Raji (cell line): Measurements from ENCODE around the gene LDHAL6B.

Experiments used
- POLR2A ChIP-seq: IDR thresholded peaks from 2 replicates; pipeline ENCODE4 v1.6.1; 2011; ENCODE audit warnings: low read depth, low read length, control low read depth; ENCODE audit not compliant: insufficient read depth

Gene LDHAL6B

DNA sequence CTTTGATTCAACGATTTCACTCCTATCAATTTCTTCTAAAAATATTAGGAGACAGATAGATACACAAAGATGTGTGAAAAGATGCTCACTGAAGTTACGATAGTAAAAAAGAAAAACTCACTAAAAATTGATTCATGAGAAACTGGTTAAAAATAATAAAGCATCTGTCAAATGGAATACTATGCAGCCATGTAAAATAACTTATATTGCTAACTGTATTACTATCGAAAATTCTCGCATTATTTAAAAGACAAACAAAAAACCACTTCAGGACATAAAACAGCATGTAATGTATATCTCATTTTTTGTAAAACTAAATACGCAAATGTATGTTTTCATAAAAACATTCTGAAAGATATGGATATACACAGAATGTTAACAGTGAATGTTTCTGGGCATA lies 33.4 kb upstream of the LDHAL6B start:
- no peak for TF ChIP-seq POLR2A

DNA sequence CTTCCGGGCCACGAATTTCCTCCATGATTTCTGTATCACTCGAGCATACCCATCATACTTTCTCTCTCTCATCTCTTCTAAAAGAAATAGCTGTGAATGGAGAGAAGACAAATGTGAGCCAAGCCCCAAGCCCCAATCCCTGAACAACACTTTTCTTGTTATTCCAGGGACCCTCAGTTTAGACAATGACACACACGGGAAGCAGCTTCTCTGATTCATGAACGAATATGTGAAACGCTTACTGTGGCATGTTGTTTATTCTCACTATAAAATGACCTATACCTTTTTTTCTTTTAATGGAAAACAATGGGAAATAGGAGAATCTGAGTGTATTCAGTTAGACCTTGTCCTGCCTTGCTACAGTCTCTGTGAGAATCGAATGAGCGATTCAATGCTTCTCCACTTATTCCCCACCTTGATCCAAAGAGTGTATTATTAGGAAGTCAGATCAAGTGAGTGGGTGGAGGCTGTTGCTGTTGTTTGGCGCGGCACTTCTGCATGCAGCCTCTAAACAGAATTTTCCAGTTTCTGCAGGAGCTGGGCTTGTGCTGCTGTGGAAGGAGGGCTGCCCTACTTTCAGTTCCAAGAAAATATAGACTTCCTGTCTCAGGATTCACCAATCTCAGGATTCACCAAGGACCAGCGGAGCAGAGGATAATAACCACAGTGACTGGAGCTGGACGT lies 32.4 kb upstream of the LDHAL6B start:
- TF ChIP-seq POLR2A = no peak

DNA sequence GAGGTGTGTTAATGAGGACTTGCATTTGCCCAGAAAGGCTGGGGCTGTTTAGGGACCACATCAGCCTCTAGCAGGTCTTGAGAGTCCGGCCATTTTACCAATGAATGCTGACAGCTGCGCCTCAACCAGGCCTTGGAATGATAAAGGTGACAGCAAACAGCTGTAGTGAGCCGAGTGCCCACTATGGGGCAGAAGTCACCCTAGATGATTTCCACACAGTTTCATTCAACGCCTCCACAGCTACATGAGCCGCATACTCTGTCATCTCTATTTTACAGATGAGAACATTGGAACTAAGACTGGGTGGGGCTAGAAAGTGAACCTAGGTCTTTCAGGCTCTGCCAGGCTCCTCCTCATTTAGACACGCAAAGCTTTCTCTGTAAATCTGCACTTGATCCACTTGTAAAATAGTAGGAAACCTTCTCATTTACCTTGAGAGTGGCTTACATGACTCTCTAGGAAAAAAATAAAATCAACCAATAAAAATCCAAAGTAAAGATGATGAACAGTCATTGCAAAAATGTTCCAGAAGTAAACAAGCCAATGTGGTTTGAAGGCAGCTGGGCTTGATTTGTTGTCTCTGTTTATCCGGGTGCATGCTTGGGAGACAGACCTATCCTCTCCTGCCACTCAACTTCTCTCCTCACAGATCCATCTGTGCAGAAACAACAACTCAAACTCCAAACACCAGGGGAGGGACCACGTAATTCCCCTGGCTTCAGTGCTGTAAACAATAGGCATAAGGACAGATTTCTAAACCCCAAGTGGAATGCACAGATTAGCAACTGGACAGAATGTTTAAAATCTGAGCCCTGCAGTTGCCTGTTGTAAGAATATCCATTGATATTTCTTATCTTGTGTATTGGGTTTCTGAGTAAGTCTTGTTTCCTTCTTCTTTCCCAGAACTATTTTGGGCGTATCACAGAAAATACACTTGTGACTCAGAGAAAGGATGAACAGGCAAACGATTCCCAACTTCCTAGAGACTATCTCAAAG lies 31.5 kb upstream of the LDHAL6B start:
- no peak for TF ChIP-seq POLR2A

DNA sequence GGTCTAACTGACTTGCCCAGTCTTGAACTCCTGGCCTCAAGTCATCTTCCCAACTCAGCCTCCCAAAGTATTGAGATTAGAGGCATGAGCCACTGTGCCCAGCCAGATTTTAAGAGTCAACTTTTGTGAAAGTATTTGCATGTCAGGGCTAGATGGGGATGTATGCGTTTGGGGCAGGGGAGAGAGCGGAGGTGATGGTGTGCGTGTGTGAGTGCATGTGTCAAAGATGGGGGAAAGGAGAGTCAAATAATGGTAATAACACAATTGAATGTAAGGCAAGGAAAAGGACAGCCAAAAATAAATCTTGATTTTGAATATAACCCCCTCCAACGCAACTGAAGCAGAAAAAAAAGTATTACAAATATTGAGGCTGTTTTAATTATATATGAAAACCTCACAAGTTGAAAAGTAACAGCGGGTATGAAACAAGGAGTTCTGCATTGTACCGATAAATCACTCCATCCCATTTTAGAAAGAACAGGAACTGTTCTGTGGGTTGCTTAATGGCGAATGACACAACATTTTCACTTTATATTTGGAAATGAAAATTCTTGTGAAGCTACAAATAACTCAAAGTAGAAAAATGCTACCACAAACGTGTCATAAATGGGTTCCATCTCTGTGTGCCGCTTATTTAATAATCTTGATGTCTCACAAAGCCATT lies 29.9 kb upstream of the LDHAL6B start:
- no peak for TF ChIP-seq POLR2A

DNA sequence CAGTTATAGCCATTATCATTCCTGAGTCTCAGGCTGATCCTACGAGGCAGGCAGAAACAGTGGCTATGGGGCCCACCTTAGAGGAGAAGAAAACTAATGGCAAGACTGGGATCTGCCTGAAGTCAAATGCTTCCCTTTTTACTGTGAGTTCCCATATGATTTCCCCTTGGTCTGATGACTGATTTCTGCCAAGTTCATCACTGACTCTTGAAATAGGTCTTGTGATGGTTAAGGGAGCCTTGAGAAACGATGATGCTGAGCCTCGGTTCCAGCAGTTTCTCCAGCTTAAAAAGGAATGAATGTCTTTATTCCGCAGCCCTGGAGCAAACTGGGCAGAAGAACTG lies 29.4 kb upstream of the LDHAL6B start:
- TF ChIP-seq POLR2A = no peak

DNA sequence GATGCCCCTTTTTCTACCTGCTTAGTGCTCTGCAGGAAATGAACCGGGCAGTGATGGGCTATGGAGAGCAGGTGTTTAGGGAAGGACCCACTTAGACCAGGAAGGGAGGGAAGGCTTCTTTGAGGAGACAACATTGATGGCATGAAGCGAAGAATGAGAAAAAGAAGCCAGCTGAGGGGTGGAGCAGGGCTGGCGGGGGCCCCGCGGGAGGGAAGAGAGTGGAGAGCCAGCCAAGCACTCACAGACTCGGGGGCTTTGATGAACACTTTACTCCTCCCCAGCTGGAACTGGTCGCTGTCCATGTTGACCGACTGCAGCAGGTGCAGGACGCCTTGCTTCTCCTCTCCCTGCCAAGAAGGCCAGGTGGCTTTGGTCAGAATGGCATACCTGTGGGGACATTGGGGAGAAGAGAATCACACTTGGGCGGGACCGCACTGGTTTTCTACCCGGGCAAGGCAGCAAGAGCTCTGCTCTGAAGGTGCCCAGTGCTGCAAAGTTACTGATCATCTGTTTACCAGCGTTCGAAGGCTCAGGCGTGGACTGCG lies 28.4 kb upstream of the LDHAL6B start:
- no peak for TF ChIP-seq POLR2A

DNA sequence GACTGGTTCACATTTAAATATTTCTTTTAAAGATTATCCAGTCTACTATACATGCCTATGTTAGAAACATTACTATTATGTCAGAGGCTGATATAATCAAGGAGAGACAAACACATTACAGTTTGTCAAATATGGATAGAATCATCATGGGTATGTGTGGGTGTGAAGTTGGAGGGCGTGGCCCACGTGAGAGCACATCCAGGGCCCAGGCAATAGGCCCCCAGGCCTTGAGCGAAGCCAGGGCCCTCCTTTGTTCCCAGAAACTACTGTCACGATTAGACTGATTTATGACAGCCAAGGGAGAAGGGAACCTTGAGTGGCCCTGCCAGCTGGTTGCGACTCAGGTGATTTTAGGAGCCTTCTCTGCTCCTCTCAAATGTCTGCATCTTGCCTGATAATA lies 26.9 kb upstream of the LDHAL6B start:
- no peak for TF ChIP-seq POLR2A

DNA sequence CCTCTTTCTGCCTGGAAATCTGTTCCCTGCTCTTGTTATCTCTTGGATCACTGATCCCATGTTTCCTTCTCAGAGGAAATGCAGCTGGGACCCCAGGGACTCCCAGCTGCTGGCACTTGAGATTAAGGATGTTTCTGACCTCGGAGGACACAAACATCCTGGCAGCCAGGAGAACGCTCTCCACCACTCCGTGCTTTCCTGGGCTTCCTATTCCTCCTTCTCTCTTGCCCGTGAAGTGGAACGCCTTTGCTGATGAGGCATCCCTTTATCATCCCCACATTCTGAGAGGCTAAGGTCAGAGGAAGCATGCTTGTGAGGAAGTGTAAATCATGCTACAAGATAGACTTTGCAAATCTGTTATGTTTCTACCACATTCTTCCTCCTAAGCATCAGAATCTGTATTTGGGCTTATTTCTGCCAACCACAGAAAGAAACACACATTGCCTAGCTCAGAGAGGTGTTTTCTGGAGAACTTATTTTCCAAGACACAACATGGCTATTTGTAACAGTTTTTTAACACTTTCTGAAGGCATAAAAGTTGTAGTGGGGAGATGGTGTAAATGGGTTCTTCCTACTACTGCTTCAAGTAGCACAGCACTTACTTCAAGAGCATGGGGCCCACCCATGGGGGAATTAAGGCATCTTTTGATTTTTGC lies 25.6 kb upstream of the LDHAL6B start:
- TF ChIP-seq POLR2A = no peak

DNA sequence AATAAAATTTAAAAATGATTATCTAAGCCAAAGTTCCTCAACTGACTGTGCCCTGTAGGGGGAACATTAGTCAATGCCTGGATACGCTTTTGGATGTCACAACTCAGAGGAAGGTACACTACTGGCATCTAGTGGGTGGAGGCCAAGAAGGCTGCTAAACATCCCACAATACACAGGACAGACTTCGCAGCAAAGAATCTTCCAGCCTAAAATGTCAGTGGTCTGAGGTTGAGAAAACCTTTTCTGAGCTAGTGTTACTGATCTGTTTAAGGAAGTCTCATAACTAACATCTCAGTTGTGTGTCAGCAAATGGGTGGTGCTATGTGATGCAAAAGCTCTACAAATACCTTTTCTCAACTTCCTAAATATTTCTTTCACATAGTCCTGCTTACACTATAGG lies 20.9 kb upstream of the LDHAL6B start:
- TF ChIP-seq POLR2A = no peak

DNA sequence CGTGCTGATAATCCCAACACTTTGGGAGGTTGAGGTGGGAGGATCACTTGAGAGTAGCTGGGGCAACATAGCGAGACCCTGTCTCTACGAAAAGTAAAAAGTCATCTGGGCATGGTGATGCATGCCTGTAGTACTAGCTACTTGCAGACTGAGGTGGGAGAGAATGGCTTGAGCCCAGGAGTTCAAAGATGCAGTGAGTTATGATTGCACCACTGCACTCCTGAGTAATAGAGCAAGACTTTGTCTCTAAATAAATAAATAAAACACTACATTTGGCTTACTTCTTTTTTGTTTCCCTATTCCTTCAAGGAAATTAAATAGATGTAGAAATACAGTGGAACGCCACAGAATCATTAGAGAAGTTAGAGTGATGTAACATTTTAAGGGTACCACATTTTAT lies 20.1 kb upstream of the LDHAL6B start:
- no peak for TF ChIP-seq POLR2A

DNA sequence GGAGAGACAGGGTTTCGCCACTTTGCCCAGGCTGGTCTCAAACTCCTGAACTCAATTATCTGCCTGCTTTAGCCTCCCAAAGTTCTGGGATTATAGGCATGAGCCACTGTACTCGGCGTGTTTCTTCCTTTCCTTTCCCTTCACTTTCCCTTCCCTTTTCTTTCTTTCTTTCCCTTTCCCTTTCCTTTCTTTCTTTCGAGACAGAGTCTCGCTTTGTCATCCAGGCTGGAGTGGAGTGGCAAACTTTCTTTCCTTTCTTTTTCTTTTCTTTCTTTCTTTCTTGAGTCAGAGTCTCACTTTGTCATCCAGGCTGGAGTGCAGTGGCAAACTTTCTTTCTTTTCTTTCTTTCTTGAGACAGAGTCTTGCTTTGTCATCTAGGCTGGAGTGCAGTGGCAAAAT lies 17.4 kb upstream of the LDHAL6B start:
- no peak for TF ChIP-seq POLR2A

DNA sequence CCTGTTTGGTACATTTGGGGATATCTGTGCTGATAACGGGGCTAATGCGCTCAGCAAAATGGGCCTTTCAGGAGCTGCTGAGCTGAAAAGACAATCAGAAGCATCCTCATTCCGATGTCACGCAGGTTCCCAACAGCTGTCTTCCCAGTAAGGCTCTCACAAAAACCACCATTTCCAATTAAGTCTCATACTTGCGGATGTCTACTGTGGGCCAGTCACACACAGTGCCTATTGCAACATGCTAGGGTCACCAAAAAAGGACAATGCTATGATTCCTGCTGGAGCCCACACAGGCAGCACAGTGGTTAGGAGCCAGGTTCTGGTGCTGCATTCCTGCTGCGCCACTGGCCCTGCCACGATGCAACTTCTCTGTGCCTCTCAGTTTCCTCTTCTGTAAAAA lies 16.4 kb upstream of the LDHAL6B start:
- TF ChIP-seq POLR2A = no peak

DNA sequence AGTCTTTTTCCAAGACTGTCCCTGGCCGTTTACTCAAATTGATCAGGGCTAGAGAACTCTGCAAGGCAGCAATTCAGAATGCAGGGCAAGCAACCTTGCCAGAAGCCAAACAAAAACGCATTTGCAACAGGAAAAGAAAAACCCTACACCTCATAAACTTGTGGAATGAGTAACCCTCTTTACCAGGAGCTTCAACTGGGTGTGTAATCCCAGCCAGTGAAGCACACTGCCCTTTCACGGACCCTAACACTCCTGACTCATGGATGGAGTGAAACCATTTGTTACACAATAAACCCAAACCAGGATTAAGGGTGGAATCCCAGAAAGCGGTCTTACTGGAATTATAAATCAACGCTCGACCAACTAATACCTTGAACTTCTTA lies 14.8 kb upstream of the LDHAL6B start:
- TF ChIP-seq POLR2A = no peak

DNA sequence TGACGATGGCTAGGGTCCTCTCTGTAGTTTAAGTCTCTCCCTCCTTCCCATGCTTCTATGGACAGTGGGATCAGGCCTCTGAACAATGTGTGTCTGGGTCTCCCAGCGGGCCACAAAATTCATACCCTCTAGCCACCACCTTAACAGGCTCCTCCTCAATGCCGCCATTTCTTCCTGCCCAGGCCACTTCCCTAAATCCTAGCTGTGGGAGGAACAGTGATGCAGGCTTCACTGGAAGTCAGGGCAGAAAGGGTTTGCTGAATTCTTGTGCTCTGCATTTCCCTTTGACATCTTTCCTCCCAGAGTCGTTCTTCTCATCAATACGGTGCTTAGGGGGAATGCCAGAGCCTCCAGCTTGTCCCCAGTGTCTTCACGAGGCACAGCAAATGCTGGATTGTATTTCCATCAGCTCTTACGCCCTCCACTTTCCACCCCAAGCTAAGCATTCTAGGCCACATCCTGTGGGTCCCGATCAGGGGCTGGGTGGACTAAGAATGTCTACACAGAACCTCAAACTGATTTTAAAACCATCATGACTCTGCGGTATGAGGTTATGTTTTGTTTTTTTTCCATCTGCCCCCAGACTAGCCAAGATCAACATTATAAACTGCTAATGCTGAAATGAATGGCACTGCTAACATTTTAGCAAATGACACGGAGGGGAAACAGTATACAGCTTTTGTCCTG lies 11.9 kb upstream of the LDHAL6B start:
- no peak for TF ChIP-seq POLR2A
